ENCODE results near the gene AP2A1.

DNA sequence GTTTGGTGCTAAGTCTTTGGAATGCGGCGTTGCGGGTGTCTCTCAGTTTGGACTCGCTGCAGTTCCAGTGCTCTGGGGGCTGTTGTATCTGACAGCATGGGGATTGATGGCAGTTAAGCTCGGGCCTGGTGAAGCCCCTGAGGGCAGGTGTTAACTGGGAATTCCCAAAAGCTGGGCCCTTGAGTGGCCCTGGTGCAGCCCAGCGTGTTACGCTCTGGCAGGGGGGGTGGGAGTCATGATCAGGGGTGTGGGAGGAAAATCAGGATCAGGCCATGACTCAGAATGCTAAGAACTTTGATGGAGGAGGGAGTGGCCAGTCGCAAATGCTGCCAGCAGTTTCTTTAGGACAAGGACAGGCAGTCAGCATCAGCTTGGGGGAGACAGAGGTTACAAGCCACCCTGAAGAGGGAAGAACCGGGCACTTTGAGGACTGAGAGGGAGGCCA is 19.6 kb downstream of the AP2A1 start:
- TF ChIP-seq TAF1 (IDR thresholded peaks at IDR 0.05; ENCODE audit: borderline replicate concordance, insufficient read depth, low read length) (no peak), POLR2AphosphoS5 (IDR thresholded peaks at IDR 0.05; ENCODE audit: low read depth, low read length) (no peak)
- TF ChIP-seq, protein P1, sequence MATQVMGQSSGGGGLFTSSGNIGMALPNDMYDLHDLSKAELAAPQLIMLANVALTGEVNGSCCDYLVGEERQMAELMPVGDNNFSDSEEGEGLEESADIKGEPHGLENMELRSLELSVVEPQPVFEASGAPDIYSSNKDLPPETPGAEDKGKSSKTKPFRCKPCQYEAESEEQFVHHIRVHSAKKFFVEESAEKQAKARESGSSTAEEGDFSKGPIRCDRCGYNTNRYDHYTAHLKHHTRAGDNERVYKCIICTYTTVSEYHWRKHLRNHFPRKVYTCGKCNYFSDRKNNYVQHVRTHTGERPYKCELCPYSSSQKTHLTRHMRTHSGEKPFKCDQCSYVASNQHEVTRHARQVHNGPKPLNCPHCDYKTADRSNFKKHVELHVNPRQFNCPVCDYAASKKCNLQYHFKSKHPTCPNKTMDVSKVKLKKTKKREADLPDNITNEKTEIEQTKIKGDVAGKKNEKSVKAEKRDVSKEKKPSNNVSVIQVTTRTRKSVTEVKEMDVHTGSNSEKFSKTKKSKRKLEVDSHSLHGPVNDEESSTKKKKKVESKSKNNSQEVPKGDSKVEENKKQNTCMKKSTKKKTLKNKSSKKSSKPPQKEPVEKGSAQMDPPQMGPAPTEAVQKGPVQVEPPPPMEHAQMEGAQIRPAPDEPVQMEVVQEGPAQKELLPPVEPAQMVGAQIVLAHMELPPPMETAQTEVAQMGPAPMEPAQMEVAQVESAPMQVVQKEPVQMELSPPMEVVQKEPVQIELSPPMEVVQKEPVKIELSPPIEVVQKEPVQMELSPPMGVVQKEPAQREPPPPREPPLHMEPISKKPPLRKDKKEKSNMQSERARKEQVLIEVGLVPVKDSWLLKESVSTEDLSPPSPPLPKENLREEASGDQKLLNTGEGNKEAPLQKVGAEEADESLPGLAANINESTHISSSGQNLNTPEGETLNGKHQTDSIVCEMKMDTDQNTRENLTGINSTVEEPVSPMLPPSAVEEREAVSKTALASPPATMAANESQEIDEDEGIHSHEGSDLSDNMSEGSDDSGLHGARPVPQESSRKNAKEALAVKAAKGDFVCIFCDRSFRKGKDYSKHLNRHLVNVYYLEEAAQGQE (IDR thresholded peaks at IDR 0.05; ENCODE audit: insufficient read depth in 1 of 2, low read depth in 2 of 2, low read length in 2 of 2) = no peak

All from PFSK-1 (cell line).